Activated effector memory CD4-positive, alpha-beta T cell treated with anti-CD3 and anti-CD28 coated beads, Interleukin-2, amount 50 U/mL, for 16 hours (primary cell): ENCODE results near the gene CACNA2D3.
"Not testable (repeated sequence)": the region's sequence is repeated elsewhere in the genome, so short reads cannot be mapped to it uniquely, and the experiment has no call there.

ENCODE experiments used
- DNase-seq: peaks from one replicate; pipeline ENCODE4 v3.0.0-alpha.2; 2020

Gene CACNA2D3

GRCh38 chr3:55069950-55070349 is 947.6 kb downstream of the CACNA2D3 start:
- no peak for DNase-seq

- no peak for DNase-seq
Observed at GRCh38 chr3:55074796-55075195, 952.4 kb downstream of the CACNA2D3 start.

GRCh38 chr3:55075846-55076245 is 953.5 kb downstream of the CACNA2D3 start:
- DNase-seq: no peak

GRCh38 chr3:55077726-55078125 is 955.4 kb downstream of the CACNA2D3 start:
- no peak for DNase-seq

GRCh38 chr3:55078876-55079275 is 956.5 kb downstream of the CACNA2D3 start:
- no peak for DNase-seq

GRCh38 chr3:55085231-55085630 is 962.9 kb downstream of the CACNA2D3 start:
- no peak for DNase-seq

GRCh38 chr3:55089211-55089610 is 966.9 kb downstream of the CACNA2D3 start:
- no peak for DNase-seq

- DNase-seq: no peak
Observed at GRCh38 chr3:55090291-55090690, 967.9 kb downstream of the CACNA2D3 start.

- DNase-seq: no peak
Observed at GRCh38 chr3:55090746-55091145, 968.4 kb downstream of the CACNA2D3 start.

- DNase-seq: no peak
Observed at GRCh38 chr3:55091381-55092225, 969.3 kb downstream of the CACNA2D3 start.

GRCh38 chr3:55094676-55095075 is 972.3 kb downstream of the CACNA2D3 start:
- DNase-seq: no peak

GRCh38 chr3:55097441-55097840 is 975.1 kb downstream of the CACNA2D3 start:
- no peak for DNase-seq

- no peak for DNase-seq
Observed at GRCh38 chr3:55105647-55106046, 983.3 kb downstream of the CACNA2D3 start.

- DNase-seq: no peak
Observed at GRCh38 chr3:55107187-55107586, 984.8 kb downstream of the CACNA2D3 start.

- not testable (repeated sequence) for DNase-seq
Observed at GRCh38 chr3:55111906-55112305, 989.6 kb downstream of the CACNA2D3 start.

GRCh38 chr3:55118451-55118850 is 996.1 kb downstream of the CACNA2D3 start:
- no peak for DNase-seq

GRCh38 chr3:55119268-55119667 is 996.9 kb downstream of the CACNA2D3 start:
- no peak for DNase-seq

- DNase-seq: no peak
Observed at GRCh38 chr3:55122312-55122711, 1000.0 kb downstream of the CACNA2D3 start.
